Measurements from ENCODE around the gene ATN1. TPM values are rescaled to one million over a fixed set of nuclear protein-coding genes. Genes with fewer than 3 reads are reported as not detected.
A peak's percentile ranks its signal among the peaks of the same experiment; 100 is the strongest.

Gene ATN1
- total and polyA plus RNA-seq, 9 of the 15 experiments (the other 6 are each of a cell fraction or from before 2014, with no cell fraction given) = 0.15 to 49.8 (median 2.7) TPM

- TF ChIP-seq CHD7 (IDR thresholded peaks at IDR 0.05; ENCODE audit: low read depth, low read length) = no peak
- TF ChIP-seq MAFG (tag; conservative IDR thresholded peaks at IDR 0.05) = no peak
- TF ChIP-seq GATA2 (CRISPR knock-in tag; IDR thresholded peaks at IDR 0.05) = peak; percentile 55; the same call in 1 of the 2 replicates
- TF ChIP-seq ZBTB43 (CRISPR knock-in tag; IDR thresholded peaks at IDR 0.05) = no peak
- no peak for TF ChIP-seq TFAM (CRISPR knock-in tag; conservative IDR thresholded peaks at IDR 0.05)
- TF ChIP-seq ZFP1 (CRISPR knock-in tag; IDR thresholded peaks at IDR 0.05) = no peak
- TF ChIP-seq ZSCAN29 (IDR thresholded peaks at IDR 0.05) = no peak
- no peak for TF ChIP-seq ZNF277 (CRISPR knock-in tag; IDR thresholded peaks at IDR 0.05; ENCODE audit: borderline replicate concordance)
- no peak for TF ChIP-seq YBX1 (IDR thresholded peaks at IDR 0.05)
- no peak for TF ChIP-seq ZNF707 (CRISPR knock-in tag; conservative IDR thresholded peaks at IDR 0.05)
- no peak for TF ChIP-seq ZBTB5 (IDR thresholded peaks at IDR 0.05)
- no peak for TF ChIP-seq CEBPG (CRISPR knock-in tag; IDR thresholded peaks at IDR 0.05)
- no peak for TF ChIP-seq CEBPG (tag; conservative IDR thresholded peaks at IDR 0.05 in 1 of 2, IDR thresholded peaks at IDR 0.05 in 1 of 2)
These were observed 36.9 kb downstream of the ATN1 start (continued) for GRCh38 chr12:6964605-6965025.

Measured in K562 (cell line).